GM12878 (cell line): ENCODE results near the gene COX15. TPM values are rescaled to one million over a fixed set of nuclear protein-coding genes. Genes with fewer than 3 reads are reported as not detected.

Experiments used
- ATAC-seq: fragments of 200-7000 bp; cut with Tn5 transposase; 3 replicates; pipeline ENCODE4 v1.9.1; 2020; ENCODE audit warnings: mild to moderate bottlenecking, moderate library complexity
- BruUV-seq: library from RNA; stranded (reverse); fragments of 400-500 nt; replicated peaks from 2 replicates; lab custom pipeline; 2021; lab: Mats Ljungman, UMichigan
- CTCF ChIA-PET: fragments of 300-600 bp; sonication (Branson Sonifier 250); formaldehyde crosslinking; extraction: SDS; loops from one replicate; lab custom pipeline; 2021; ENCODE audit warnings: inconsistent platforms; lab: Yijun Ruan, JAX
- POLR2A ChIA-PET: fragments of 350-600 bp; formaldehyde crosslinking; extraction: SDS; loops from one replicate; lab custom pipeline; 2021; ENCODE audit warnings: inconsistent platforms; lab: Charles Lee
- RAD21 ChIA-PET: fragments of 300-600 bp; sonication (Branson Sonifier 250); formaldehyde crosslinking; loops from one replicate; lab custom pipeline; 2023; ENCODE audit warnings: antibody characterized with exemption; ENCODE audit not compliant: unreplicated experiment; lab: Charles Lee
- SMC1A ChIA-PET: fragments of 300-600 bp; sonication (Branson Sonifier 250); formaldehyde crosslinking; loops from one replicate; lab custom pipeline; 2023; ENCODE audit not compliant: unreplicated experiment, uncharacterized antibody; lab: Charles Lee
- DNase-seq: peaks from one replicate; pipeline ENCODE4 v3.0.0-alpha.2; 2011; ENCODE audit warnings: low read depth, low spot score
- FAIRE-seq: peaks from 3 replicates; lab custom pipeline; 2011; peaks lifted over from hg19 to GRCh38; lab: Jason Lieb, UNC
- H2AFZ ChIP-seq: 2 replicates; pipeline ENCODE4 v1.6.0; 2011; ENCODE audit warnings: low read depth, low read length, control low read depth; ENCODE audit not compliant: control insufficient read depth
- H3K27ac ChIP-seq: 2 replicates; pipeline ENCODE4 v1.5.1; 2011; ENCODE audit warnings: control low read depth; ENCODE audit not compliant: control insufficient read depth, insufficient read depth
- H3K27me3 ChIP-seq, 2 experiments: replicated peaks in 1 of 2; 2 replicates each; pipeline versions ENCODE4 v1.6.0 to v1.6.1; 2011; ENCODE audit warnings: low read length in 1 of 2; ENCODE audit not compliant: control insufficient read depth in 2 of 2, insufficient read depth in 2 of 2
- H3K36me3 ChIP-seq, 2 experiments: 2 replicates each; pipeline ENCODE4 v1.5.1; 2011; ENCODE audit warnings: low read length in 1 of 2; ENCODE audit not compliant: control insufficient read depth in 2 of 2, insufficient read depth in 2 of 2
- H3K4me1 ChIP-seq: 2 replicates; pipeline ENCODE4 v1.6.1; 2011; ENCODE audit warnings: mild to moderate bottlenecking, low read length, moderate library complexity, mixed read lengths; ENCODE audit not compliant: control insufficient read depth, insufficient read depth
- H3K4me2 ChIP-seq: 2 replicates; pipeline ENCODE4 v1.6.0; 2011; ENCODE audit warnings: control low read depth; ENCODE audit not compliant: control insufficient read depth, insufficient read depth
- H3K4me3 ChIP-seq: fragments of 200-600 bp; sonication (generic); 2 replicates; pipeline ENCODE4 v1.5.1; 2016
- H3K79me2 ChIP-seq: 2 replicates; pipeline ENCODE4 v1.6.0; 2011; ENCODE audit warnings: low read length; ENCODE audit not compliant: control insufficient read depth, insufficient read depth
- H3K9ac ChIP-seq: 2 replicates; pipeline ENCODE4 v1.8.0; 2011; ENCODE audit warnings: low read length, control low read depth, mixed read lengths; ENCODE audit not compliant: control insufficient read depth, insufficient read depth
- H3K9me3 ChIP-seq: replicated peaks from 3 replicates; pipeline ENCODE4 v1.5.1; 2011; ENCODE audit warnings: mild to moderate bottlenecking, low read length; ENCODE audit not compliant: control insufficient read depth, insufficient read depth
- H4K20me1 ChIP-seq: 2 replicates; pipeline ENCODE4 v1.6.0; 2011; ENCODE audit not compliant: control insufficient read depth, insufficient read depth
- JUNB ChIP-seq: IDR thresholded peaks from 2 replicates; pipeline ENCODE4 v1.6.1; 2016; ENCODE audit warnings: antibody characterized with exemption, mild to moderate bottlenecking
- WGBS: methylation state at CpG from one replicate; pipeline ENCODE4 v1.1.6; 2016; ENCODE audit warnings: low lambda C conversion rate; ENCODE audit not compliant: insufficient replicate concordance, insufficient coverage; ENCODE audit errors: missing lambda C conversion rate; 5-methylcytosine and 5-hydroxymethylcytosine counted together
- in situ Hi-C: fragments of 300-500 bp; cut with MboI; formaldehyde crosslinking; loops from 9 replicates; pipeline ENCODE4 v1.14.3; 2018; ENCODE audit warnings: mixed read lengths
- intact Hi-C: fragments of 100-400 bp; cut with micrococcal nuclease; formaldehyde crosslinking; loops from one replicate; pipeline ENCODE4 v1.14.2; 2022; ENCODE audit not compliant: unreplicated experiment
- polyA plus RNA-seq, 11 experiments: library from polyadenylated mRNA; depleted of rRNA in 4 of 11; unstranded in 6 of 11; stranded (reverse) in 5 of 11; fragments of >200 nt; fragmentation: Nextera tagmentation in 4 of 11; fragmentation: Illumina TruSeq in 1 of 11; extraction: Ambion mirVana in 4 of 11; extraction: Trizol in 1 of 11; gene quantifications; 1 replicate in 1 of 11; 2 replicates in 10 of 11; pipeline versions ENCODE4 v1.2.1 to v1.2.3, GENCODE V29; 2011 to 2016; ENCODE audit warnings: inconsistent platforms in 2 of 11, missing spikeins in 2 of 11, low read depth in 1 of 11
- total RNA-seq, 4 experiments: library from RNA; depleted of rRNA in 3 of 4; stranded (reverse); fragments of >200 nt in 3 of 4; fragmentation: Illumina TruSeq in 1 of 4; extraction: Trizol in 1 of 4; gene quantifications; 2 replicates each; pipeline versions ENCODE4 v1.2.1 to v1.2.3, GENCODE V29; 2013 to 2021
- TF ChIP-seq, protein P1 (sequence below): fragments of 450-650 bp; IDR thresholded peaks from 2 replicates; pipeline ENCODE4 v1.6.1; 2016; ENCODE audit warnings: mild to moderate bottlenecking, moderate library complexity, borderline replicate concordance

The COX15 gene
- total and polyA plus RNA-seq, 10 of the 15 experiments (the other 5 are each of a cell fraction or from before 2014, with no cell fraction given) = 30.2 to 50.7 (median 38.3) TPM

DNA sequence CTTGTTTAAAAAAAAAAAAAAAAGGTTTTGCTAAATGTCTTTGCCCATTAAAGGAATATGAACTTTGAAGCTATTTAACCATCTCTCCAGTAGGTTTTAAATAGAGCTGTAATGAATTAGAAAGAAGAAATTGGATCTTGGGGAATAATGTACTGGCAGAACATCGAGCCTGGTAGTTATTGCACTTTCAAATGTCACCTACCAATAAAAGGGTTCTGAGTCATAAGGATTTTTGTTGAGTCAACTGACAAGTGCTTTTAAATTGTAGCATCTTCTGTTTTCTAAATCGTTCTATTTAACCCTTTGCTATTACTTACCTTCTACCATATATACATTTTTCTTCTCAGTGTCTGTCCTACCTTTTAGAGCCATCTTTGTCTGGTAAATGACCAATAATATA, 10.8 kb upstream of the COX15 start:
- H3K4me3 ChIP-seq = no peak overlapping the region
- no peak overlapping the region for H3K27ac ChIP-seq
- FAIRE-seq = no peak
- no peak overlapping the region for H2AFZ ChIP-seq
- RAD21 ChIA-PET = no interaction called here
- H3K4me1 ChIP-seq = no peaks in the 10 kb centered on the region
- H3K36me3 ChIP-seq = peaks cover 4 to 35% of the 10 kb centered on the region in 2 experiments
- H3K4me2 ChIP-seq = no peak overlapping the region
- no peaks in the 10 kb centered on the region for H3K79me2 ChIP-seq
- 21% methylated on average over 2 of the region's 2 CpGs for WGBS
- no peak for ATAC-seq
- in situ Hi-C loops (no loop called here), intact Hi-C loops (no loop called here)
- H3K9me3 ChIP-seq = peaks cover 5% of the 10 kb centered on the region
- POLR2A ChIA-PET = interaction anchor here (0.6 to 2.4 kb wide), 2 partner anchors 10 to 19 kb away, joined by 3 to 9 read pairs; partner anchors contain the start of genes COX15 and CUTC
- no peaks in the 10 kb centered on the region for H3K27me3 ChIP-seq
- TF ChIP-seq JUNB = peak; percentile 41
- TF ChIP-seq, protein P1, sequence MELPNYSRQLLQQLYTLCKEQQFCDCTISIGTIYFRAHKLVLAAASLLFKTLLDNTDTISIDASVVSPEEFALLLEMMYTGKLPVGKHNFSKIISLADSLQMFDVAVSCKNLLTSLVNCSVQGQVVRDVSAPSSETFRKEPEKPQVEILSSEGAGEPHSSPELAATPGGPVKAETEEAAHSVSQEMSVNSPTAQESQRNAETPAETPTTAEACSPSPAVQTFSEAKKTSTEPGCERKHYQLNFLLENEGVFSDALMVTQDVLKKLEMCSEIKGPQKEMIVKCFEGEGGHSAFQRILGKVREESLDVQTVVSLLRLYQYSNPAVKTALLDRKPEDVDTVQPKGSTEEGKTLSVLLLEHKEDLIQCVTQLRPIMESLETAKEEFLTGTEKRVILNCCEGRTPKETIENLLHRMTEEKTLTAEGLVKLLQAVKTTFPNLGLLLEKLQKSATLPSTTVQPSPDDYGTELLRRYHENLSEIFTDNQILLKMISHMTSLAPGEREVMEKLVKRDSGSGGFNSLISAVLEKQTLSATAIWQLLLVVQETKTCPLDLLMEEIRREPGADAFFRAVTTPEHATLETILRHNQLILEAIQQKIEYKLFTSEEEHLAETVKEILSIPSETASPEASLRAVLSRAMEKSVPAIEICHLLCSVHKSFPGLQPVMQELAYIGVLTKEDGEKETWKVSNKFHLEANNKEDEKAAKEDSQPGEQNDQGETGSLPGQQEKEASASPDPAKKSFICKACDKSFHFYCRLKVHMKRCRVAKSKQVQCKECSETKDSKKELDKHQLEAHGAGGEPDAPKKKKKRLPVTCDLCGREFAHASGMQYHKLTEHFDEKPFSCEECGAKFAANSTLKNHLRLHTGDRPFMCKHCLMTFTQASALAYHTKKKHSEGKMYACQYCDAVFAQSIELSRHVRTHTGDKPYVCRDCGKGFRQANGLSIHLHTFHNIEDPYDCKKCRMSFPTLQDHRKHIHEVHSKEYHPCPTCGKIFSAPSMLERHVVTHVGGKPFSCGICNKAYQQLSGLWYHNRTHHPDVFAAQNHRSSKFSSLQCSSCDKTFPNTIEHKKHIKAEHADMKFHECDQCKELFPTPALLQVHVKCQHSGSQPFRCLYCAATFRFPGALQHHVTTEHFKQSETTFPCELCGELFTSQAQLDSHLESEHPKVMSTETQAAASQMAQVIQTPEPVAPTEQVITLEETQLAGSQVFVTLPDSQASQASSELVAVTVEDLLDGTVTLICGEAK = no peak
- H4K20me1 ChIP-seq = no peaks in the 10 kb centered on the region
- no peak overlapping the region for H3K9ac ChIP-seq
- no peak for DNase-seq
- CTCF ChIA-PET = interaction anchor here (0.5 to 1.3 kb wide), 4 partner anchors 9 to 263 kb away, joined by 3 to 5 read pairs (median 4); partner anchors contain the start of genes COX15 and CUTC
- SMC1A ChIA-PET = interaction anchor here (0.7 to 2.0 kb wide), 6 partner anchors 9 to 307 kb away, joined by 3 to 11 read pairs (median 4); partner anchors contain the start of genes COX15 and CUTC
- BruUV-seq = no TSS peak
